GM18502 (cell line): ENCODE data around the gene ATRAID.

Source experiments
- ATAC-seq: cut with Tn5 transposase; IDR thresholded peaks from one replicate; pipeline ENCODE4 v1.9.1; 2021; ENCODE audit warnings: mild to moderate bottlenecking; ENCODE audit not compliant: unreplicated experiment, poor library complexity

ATRAID gene

GRCh38 chr2:27217173-27218121, 5.6 kb downstream of the ATRAID start, which contains the start of gene CAD:
Gene CAD, plus strand, starts transcription at chr2:27217369. Its CDS starts 183 bp downstream, at chr2:27217552.
- peak; percentile 78 for ATAC-seq

- no peak for ATAC-seq
These were observed 6.8 kb downstream of the ATRAID start for GRCh38 chr2:27218614-27219013.

GRCh38 chr2:27219091-27219490, 7.2 kb downstream of the ATRAID start:
- no peak for ATAC-seq

- ATAC-seq: no peak
These were observed 8.2 kb downstream of the ATRAID start for GRCh38 chr2:27220091-27220490.

- no peak for ATAC-seq
These were observed 9.3 kb downstream of the ATRAID start for GRCh38 chr2:27221166-27221565.

DNA sequence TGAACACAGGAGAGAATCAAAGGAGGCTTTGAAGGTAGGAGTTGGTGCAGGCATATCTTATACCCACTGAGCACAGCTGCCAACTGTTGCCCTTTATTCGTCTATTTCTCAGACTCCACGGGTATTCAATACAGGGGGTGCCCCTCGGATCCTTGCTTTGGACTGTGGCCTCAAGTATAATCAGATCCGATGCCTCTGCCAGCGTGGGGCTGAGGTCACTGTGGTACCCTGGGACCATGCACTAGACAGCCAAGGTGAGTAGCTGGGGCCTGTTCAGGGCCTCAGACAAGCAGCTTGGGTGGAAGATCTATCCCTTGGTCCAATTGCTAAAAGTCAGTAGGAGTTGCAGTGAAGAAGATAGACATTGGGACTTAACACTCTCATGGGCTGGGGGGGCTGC, 10.6 kb downstream of the ATRAID start:
- no peak for ATAC-seq

GRCh38 chr2:27223416-27223815, 11.6 kb downstream of the ATRAID start:
- ATAC-seq: no peak

GRCh38 chr2:27225526-27225925, 13.7 kb downstream of the ATRAID start:
- no peak for ATAC-seq

DNA sequence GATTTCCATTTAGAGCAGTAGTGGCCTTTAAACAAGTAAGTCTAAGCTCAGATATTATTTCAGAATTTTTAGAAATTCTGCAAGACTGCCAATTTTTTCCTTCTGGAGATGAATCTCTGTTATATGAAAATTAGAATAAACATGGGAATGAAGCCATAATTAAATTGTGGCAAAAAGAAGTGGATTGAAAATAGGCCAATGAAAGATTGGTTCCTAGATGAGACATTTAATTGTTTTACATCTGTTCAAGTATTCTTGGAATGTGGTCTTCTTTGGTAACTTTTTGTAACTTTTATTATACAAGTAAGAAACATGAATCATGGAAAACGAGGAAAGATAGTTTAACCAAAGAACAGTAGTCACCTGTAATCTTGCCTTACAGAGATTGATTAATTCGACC, 15.7 kb downstream of the ATRAID start:
- ATAC-seq: no peak

DNA sequence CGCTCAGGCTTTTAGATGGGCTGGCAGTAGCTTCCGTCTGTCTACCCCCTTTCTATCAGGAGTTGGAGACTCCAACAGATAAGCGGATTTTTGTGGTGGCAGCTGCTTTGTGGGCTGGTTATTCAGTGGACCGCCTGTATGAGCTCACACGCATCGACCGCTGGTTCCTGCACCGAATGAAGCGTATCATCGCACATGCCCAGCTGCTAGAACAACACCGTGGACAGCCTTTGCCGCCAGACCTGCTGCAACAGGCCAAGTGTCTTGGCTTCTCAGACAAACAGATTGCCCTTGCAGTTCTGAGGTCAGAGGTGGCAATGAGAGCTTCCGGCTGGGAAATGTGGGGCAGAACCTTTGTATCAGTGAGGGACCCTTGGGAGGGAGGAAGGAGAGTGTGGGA, 20.1 kb downstream of the ATRAID start:
- no peak for ATAC-seq

GRCh38 chr2:27233341-27233740, 21.5 kb downstream of the ATRAID start:
- ATAC-seq: no peak

- ATAC-seq: no peak
These were observed 24.3 kb downstream of the ATRAID start for GRCh38 chr2:27236136-27236535.

DNA sequence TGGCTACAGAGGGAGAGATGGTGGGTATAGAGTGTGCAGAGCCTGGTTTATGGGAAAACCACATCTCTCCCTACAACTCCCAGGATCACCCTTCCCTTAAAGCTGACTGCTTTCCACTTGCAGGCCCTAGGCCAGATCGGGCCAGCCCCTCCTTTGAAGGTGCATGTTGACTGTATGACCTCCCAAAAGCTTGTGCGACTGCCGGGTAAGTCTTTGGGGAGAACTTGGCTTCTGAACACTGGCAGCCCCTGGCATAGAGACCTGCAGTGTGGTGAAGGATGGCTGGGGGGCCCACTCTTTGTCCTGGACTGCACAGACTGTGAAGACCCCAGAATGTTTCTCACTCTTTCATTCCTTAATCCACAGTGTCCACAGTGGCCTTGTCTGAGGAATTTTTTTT, 24.8 kb downstream of the ATRAID start:
- ATAC-seq: no peak

DNA sequence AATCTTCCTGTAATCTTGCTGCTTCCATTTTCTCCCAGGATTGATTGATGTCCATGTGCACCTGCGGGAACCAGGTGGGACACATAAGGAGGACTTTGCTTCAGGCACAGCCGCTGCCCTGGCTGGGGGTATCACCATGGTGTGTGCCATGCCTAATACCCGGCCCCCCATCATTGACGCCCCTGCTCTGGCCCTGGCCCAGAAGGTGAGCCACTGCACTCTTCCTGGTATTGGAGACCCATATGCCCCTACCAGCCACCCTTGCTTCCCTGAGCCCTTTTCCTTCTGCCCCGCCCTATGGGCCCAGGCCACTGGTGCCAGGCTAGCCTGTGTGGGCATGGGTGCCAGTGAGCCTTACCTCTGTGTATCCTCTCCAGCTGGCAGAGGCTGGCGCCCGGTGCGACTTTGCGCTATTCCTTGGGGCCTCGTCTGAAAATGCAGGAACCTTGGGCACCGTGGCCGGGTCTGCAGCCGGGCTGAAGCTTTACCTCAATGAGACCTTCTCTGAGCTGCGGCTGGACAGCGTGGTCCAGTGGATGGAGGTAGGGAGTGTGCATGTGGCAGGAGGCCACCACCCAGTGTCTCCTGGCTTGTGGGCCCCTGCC, 25.6 kb downstream of the ATRAID start:
- ATAC-seq: no peak

GRCh38 chr2:27238976-27239375, 27.1 kb downstream of the ATRAID start:
- no peak for ATAC-seq

DNA sequence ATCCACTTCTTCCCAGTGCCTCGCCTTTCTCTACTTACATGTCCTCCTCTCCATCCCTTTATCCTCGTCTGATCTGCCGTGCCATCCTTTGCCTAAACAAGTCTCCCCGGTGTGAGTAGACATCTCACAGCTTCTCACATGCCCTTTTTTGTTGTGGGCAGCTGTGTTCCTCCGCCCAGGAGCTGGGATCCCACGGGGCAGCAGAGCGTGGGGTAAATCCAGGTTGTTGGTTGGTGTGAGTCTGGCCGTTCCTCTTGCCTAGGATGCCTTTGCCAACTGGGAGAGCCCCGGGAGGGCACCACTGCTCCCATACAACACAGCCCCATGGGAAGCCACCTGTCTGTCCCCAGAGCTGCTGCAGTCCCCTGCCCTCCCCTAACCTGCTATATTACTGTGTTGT, 28.6 kb downstream of the ATRAID start:
- ATAC-seq: no peak

- no peak for ATAC-seq
These were observed 30.1 kb downstream of the ATRAID start for GRCh38 chr2:27241761-27242613.

- ATAC-seq: no peak
These were observed 30.7 kb downstream of the ATRAID start for GRCh38 chr2:27242614-27242951.

DNA sequence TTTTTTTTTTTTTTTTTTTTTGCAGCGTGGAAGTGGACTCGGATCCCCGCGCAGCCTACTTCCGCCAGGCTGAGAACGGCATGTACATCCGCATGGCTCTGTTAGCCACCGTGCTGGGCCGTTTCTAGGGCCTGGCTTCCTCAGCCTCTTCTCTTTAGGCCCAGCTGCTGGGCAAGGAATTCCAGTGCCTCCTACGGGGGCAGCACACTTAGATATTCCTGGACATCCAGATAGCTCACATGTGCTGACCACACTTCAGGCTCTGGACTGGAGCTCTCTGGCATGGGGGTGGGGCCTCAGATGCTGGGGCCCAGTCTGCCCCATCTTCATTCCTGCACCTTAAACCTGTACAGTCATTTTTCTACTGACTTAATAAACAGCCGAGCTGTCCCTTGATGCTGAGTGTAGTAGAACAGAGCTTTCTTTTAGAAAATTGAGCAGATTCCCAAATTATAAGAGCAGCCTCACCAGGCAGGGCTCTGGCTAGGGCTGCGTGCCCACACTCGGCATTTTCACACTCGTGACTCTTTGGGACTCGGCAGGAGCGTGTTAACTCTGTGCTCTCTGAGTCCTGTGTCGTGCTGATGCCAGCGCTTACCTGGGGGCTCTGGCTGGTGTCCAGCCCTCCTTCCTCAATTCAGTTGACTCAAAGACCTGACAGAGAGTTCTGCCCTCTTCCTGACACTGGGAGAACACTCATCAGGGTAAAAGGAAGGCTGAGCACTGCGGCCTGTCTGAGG, 31.7 kb downstream of the ATRAID start:
- no peak for ATAC-seq

DNA sequence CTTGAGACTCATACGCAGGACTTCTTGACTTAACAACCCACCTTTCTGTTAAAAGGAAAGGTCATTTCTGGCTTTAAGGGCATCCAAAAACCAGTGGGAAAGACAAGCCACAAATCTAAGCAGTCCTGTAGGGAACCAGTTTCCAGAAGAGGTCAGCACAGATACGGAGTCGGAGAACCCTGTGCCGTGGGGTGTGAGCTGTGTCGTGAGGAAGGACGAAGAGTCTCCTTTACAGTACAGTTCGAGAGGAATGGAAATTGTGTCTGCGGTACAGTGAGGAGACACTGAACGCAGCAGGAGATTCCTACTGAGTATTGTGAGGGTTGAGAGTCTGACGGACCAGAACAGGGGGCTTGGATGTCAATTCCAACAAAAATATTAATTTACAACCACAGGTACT, 33.3 kb downstream of the ATRAID start:
- no peak for ATAC-seq
